GM19463 (cell line): ENCODE results near the gene SWSAP1.
"Not testable (repeated sequence)": the region's sequence is repeated elsewhere in the genome, so short reads cannot be mapped to it uniquely, and the experiment has no call there.

Source experiments
- ATAC-seq: cut with Tn5 transposase; IDR thresholded peaks from one replicate; pipeline ENCODE4 v1.9.1; 2021; ENCODE audit warnings: mild to moderate bottlenecking, moderate library complexity; ENCODE audit not compliant: unreplicated experiment

SWSAP1 gene

DNA sequence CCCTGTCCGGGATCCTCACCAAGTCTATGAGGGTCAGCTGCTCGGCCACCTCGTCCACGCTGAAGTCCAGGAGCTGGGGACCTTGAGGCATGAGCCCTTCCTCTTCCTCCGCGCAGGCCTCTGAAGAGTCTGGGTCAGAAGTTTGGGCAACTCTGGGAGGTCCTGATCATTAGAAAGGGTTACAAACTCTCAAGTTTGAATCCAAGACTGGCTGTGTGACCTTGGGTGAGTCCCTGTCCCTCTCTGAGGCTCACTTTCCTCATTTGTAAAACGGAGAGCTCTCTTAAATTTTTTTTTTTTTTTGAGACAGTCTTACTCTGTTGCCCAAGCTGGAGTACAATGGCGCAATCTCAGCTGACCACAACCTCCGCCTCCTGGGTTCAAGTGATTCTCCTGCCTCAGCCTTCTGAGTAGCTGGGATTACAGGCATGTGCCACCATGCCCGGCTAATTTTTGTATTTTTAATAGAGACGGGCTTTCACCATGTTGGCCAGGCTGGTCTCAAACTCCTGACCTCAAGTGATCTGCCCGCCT lies 32.3 kb downstream of the SWSAP1 start:
- ATAC-seq, result not testable (repeated sequence)

DNA sequence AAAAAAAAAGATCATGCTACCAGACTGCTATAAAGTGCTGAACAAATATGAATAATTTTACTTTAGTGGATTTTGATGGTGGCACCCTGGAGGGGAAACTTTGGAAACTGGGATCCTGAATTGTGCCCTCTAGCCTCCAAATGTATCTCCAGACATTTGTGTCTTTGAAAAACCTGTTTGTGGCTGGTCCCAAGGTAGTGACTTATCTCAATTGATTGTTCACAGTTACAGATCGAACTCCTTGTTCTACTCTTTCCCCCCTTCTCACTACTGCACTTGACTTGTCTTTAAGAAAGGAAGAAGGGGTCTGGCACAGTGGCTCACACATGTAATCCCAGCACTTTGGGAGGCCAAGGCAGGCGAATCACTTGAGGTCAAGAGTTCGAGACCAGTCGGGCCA lies 34.1 kb downstream of the SWSAP1 start:
- no peak for ATAC-seq

DNA sequence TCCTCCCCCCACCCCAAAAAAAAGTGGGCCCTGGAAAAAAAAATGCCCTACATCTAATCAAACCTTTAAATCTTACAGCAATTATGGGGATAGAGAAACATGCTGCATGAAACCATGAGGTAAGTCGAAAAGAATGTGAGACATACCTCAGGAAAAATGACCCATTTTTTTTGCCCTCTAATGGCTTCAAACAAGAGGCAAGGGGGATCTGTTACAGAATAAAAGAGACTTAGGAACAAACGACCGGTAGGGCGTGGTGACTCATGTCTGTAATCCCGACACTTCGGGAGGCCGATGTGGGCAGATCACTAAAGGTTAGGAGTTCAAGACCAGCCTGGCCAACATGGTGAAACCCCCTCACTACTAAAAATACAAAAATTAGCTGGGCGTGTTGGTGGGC lies 36.2 kb downstream of the SWSAP1 start:
- ATAC-seq, result no peak

DNA sequence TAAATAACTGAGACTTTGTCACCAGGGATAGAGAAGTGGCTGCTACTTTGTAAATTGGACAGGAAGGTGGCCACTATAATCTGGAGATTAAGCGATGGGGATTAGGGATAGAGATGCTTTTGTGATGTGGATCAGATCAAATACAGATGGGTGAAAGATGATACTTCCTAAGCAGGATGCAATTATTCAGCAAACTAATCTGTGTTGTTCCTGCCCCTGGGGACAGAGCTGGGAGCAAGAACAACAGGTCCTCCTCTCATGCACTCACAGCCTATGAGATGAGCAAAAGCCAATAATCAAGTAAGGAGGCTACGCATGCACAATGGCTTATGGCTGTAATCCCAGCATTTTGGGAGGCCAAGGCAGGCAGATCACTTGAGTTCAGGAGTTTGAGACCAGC lies 40.1 kb downstream of the SWSAP1 start:
- no peak for ATAC-seq

DNA sequence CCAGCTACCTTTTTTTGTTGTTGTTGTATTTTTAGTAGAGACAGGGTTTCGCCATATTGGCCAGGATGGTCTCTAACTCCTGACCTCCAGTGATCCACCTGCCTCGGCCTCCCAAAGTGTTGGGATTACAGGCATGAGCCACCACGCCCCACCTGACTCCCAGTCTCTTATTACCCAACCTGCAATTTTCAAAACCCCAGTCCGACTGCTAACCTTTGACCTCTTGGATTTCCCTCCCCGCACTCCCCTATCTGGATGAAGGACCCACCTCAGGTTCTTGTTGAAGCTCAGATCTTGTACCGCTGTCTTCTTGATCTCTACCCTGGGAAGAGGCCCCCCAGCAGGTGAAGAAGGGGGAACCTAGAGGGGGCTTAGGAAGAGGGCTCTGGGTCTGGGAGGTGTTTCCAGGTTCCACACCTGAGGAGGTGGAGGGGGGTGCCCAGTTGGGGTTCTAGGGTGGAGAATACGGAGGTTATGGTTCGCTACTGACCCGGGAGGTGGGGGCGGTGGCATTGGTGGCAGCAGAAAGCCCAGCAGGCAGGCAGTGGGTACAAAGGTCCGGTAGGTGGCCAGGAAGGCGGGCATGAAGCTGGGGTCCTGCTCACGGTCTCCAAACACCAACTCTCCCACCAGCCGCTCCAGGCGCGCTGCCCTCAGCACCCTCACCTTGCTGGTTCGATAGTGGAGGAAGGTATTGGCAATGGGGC lies 42.0 kb downstream of the SWSAP1 start:
- ATAC-seq, result no peak

DNA sequence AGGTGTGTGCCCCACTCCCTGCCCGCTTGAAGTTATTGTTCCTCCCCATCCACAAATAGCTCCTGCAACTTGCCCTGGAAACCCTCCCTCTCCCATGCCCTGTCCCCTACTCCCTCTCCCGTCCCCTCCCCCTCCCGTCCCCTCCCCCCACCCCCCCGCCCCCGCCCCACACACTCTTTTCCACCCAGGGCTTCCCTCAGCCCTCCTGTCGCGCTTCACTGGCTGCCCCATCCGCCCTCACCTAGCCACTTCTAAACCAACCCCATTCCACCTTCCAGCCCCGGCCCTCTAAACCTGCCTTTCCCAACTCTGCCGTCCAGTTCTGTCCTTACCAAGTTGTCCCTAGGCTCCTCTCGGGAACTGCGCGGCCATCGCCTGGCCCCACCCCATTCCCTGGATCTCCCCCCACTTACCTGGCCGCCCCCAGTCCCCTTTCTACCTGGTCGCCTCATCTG lies 43.7 kb downstream of the SWSAP1 start:
- ATAC-seq, result no peak

DNA sequence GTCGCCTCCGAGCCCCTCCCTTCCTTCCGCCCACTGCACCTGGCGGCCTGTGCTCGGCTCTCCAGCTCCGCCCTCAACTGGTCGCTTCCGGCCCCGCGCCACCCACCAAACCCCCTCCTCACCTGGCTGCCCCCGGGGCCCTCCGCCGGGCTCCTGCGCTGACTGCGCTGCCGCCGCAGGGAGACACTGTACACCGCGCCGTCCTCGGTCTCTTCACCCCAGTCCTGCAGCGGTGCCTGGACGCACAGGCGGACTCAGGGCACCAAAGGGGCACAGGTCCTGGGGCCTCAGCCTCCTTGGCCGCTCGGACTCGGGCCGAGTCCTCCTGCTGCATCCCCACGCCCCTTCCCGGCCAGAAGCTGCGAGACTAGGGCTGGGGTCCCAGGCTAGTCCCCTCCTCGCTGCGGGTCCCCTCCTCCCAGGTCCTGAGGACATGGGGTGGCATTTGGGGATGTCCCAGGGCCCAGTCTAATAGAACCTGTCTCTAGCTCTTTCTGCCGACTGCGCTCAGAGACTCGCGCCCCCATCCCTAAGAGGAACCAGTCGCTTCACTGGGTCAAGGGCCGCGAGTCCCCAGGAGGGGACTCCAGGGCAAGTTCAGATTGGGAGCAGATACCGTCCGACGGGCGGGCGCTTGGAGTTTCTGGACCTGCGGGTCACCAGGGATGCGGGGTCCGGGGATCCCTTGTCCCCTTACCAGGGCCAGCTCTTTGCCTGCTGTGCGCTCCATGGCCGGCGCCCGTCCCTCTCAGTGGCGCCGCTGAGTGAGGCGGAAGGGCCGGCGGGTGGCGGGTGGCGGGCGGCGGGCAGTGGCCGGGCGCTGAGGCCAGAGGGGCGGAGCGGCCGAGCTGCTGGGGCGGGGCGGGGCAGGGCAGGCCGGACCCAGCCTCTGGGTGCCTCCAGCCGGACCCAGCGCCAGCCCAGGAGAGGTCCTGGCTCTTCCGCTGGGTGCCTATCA lies 44.4 kb downstream of the SWSAP1 start, which contains the start of gene RGL3:
Gene RGL3 (minus strand): TSS at position 766 of the 958 bp plus-strand sequence. CDS start 36 bp downstream, at position 730.
- no peak for ATAC-seq

DNA sequence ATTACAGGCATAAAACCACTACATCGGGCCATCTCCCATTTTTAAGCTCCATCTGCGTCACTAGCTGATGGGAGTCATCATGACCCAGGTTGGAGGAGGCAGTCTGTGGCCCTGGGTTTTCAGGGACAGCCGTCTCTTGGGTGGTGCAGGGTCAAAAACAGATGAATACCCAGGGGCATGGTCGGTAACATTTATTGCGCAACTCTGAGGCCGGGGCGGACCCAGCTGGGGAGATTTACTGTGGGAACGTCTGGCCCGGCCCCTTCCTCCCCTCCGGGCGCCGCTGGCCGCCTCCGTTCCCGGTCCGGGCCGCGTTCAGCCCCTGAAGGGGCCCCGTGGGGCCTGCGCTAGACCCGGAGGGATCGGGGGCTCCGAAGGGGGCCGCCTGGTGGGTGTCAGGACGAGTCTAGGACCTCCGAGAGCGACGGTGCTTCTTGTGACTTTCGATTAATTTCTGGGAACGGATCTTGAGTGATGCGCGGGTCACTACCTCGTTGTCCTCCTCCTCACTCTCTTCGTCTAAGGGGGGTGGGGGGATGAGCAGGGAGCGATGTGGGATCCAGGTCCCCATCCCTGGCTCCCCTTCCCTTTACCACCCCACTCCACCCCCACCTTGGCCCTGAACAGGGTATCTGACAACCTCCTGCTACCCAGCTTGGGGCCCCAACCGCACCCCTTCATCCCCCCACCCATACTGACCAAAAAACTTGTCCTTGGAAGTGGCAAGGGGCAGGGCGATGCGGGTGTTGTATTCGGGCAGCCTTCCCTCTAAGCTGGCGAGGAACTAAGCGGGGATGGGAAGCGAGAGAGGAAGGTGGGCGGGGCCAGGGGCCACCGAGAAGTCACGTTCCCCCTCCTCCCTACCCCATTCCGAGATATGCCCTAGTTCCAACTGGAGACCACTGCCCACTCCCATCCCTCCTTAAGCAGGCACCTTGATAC lies 46.2 kb downstream of the SWSAP1 start:
- no peak for ATAC-seq

DNA sequence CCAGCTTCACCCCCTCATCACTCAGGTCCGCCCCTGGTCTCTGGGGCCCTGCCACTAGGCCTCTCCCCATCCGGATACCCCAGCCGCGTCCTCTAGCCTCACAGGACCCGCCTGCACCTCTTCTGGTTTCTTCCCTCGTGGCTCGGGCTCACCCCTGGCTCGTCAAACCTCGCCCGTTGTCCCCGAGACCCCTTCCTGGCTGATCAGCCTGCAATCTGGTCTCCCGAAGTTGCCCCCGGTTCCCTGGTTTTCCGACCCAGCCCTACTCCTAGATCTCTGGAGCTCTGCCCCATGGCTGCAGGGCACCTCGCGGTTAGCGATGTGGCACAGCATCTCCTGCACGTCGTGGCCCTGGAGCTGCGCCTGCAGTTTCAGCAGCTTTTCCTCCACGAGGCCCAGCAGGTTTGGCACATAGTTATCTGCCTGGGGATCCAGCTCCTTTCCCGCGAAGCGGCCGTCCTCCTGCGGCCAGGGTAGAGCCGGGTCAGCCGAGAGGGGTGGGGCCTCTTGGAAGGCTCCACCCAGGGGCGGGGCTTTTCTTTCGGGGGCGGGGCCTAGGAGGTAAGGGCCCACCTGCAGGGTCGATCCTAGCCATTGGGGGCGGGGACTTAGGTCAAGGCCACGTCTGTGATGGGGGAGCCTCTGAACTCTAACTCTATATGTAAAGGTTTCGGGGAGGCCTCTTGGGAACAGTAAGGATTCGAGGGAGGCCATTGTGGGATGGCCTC lies 47.1 kb downstream of the SWSAP1 start:
- peak; percentile 29 for ATAC-seq

DNA sequence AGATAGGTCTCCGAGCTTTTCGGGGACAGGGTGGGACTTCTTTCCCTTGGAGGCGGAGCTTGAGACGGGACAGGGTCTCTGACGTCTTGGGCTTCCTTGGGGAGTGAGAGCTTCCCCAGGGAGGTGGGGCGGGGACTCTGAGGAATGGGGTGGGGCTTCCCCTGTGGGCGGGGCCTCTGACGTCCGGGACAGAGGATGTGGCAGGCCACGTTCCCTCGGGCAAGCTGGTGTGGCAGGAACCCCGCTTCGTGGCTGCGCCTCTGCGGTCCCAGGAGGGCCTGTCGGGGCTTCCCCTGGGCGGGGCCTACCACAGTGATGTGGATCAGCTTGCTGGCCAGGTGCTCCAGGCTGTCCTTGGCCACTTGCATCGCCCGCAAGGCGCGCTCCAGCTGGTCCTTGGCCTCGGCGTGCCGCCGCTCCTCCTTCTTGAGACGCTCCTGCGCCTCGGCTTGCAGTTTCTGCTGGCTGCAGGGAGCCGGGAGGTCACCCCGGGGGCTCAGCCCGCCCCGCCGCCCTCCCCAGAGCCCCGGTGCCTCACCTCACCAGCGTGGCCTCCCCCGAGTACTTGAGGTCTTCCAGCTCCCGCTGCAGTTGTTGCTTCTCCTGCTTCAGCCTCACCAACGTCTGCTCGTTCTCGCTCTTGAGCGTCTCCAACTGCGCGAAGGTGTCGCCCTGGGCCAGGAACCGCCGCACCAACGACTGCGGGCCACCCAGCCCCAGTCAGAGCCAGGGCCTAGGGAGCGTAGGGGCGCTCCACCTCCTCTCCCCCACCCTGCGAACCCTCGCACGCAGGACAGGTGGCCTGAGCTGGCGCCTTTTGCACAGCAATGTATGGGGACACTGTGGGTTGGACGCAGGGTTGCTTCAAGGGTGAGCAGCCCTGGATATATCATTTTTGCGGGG lies 47.9 kb downstream of the SWSAP1 start:
- peak; percentile 44 for ATAC-seq

DNA sequence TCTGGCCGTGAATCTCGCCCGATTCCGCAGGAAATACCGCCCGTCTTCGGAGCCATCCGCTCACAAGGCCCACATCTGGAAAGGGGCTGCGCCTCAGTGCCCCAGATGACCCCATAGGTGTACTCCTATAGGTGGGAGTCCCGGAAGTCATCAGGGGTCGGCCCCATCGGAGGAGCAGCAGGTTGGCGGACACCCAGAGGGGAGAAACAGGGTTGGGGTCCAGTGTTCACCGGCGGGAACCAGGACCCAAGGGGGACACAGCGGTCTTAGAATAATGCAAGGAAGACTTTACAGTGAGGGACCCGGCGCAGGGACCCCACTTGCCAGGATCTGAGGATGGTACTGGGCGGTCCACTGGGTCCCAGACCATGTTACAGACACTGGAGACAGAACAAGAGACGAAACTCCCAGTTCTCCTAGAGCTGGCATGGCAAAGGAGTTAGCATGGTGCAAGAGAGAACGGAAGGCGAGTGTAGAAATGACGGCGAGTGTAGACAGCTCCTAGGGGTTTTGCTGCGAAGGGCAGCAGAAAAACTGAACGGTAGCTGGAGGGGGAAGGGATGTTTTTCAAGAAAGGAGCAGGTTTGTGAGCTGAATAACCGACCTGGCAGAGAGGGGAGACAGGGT lies 48.8 kb downstream of the SWSAP1 start:
- no peak for ATAC-seq

DNA sequence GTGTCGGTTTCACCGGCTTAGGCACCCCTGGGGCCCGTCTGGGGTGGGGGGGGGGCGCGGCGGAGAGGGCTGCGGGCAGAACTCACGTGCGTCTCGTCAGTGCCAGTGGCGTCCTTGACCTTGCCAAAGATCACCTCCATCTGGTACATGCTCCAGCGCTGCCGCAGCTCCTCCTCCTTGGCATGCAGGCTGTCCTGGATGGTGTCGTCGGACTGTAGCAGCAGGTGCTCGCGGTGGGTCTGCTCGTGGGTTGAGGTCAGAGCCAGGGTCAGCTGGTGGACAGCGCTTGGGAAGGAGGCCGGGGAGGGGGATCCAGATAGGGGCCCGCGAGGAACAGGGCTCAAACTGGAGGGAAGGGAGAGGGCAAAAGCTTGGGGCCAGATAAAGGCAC lies 49.3 kb downstream of the SWSAP1 start:
- ATAC-seq, result no peak
